HCT116 (cell line): Measurements from ENCODE around the gene PRDM11. TPM values are rescaled to one million over a fixed set of nuclear protein-coding genes. Genes with fewer than 3 reads are reported as not detected.

ENCODE experiments used
- ATAC-seq: fragments of 200-7000 bp; cut with Tn5 transposase; 2 replicates; pipeline ENCODE4 v1.9.1; 2020; ENCODE audit warnings: mild to moderate bottlenecking, moderate library complexity
- BruUV-seq: library from RNA; stranded (reverse); fragments of 400-500 nt; replicated peaks from 2 replicates; lab custom pipeline; 2021; lab: Mats Ljungman, UMichigan
- CTCF ChIA-PET: fragments of 300-600 bp; sonication (Branson Sonifier 250); formaldehyde crosslinking; loops from one replicate; lab custom pipeline; 2021; ENCODE audit warnings: antibody characterized with exemption; lab: Charles Lee
- POLR2A ChIA-PET: fragments of 300-600, 350-600 bp; sonication (Branson Sonifier 250); formaldehyde crosslinking; loops from one replicate; lab custom pipeline; 2021; ENCODE audit warnings: antibody characterized with exemption; lab: Charles Lee
- RAD21 ChIA-PET, 2 experiments: fragments of 300-600 bp; sonication (Branson Sonifier 250); formaldehyde crosslinking; loops; one replicate each; lab custom pipeline; 2023; ENCODE audit warnings: low total read pairs in 2 of 2; ENCODE audit not compliant: uncharacterized antibody in 2 of 2, unreplicated experiment in 2 of 2, low non-redundant PET in 1 of 2; lab: Charles Lee
- DNase-seq: peaks from one replicate; pipeline ENCODE4 v3.0.0-alpha.2; 2010; ENCODE audit warnings: low read depth, low spot score
- H2AFZ ChIP-seq: fragments of 200-600 bp; shearing (Covaris generic), sonication (generic); 2 replicates; pipeline ENCODE4 v1.6.1; 2017; ENCODE audit warnings: low read depth, mixed run types, mixed read lengths, antibody characterized with exemption, low read length; ENCODE audit not compliant: poor library complexity, severe bottlenecking
- H3K27ac ChIP-seq: 2 replicates; pipeline ENCODE4 v1.5.1; 2012; ENCODE audit warnings: low read depth, low read length
- H3K27me3 ChIP-seq: fragments of 200-600 bp; sonication (generic); 2 replicates; pipeline ENCODE4 v1.6.1; 2016; ENCODE audit warnings: mixed run types, low read length, mixed read lengths; ENCODE audit not compliant: insufficient read depth
- H3K36me3 ChIP-seq, 2 experiments: fragments of 200-500 bp in 1 of 2; fragments of 200-600 bp in 1 of 2; sonication (Bioruptor generic) in 1 of 2; sonication (generic) in 1 of 2; 2 replicates each; pipeline versions ENCODE4 v1.5.1 to v1.6.1; 2014 to 2016; ENCODE audit warnings: low read length in 2 of 2, inconsistent platforms in 1 of 2, mixed read lengths in 1 of 2, mixed run types in 1 of 2; ENCODE audit not compliant: insufficient read depth in 2 of 2, control insufficient read depth in 1 of 2
- H3K4me1 ChIP-seq, 2 experiments: fragments of 200-600 bp in 1 of 2; sonication (generic) in 1 of 2; 2 replicates each; pipeline versions ENCODE4 v1.5.1 to v1.6.1; 2012 to 2017; ENCODE audit warnings: low read length in 2 of 2, inconsistent platforms in 1 of 2, mild to moderate bottlenecking in 1 of 2, mixed read lengths in 1 of 2, mixed run types in 1 of 2, moderate library complexity in 1 of 2; ENCODE audit not compliant: insufficient read depth in 2 of 2, control insufficient read depth in 1 of 2
- H3K4me2 ChIP-seq: fragments of 200-600 bp; sonication (generic); 2 replicates; pipeline ENCODE4 v1.6.1; 2017; ENCODE audit warnings: mixed run types, low read length, mixed read lengths
- H3K4me3 ChIP-seq, 2 experiments: fragments of 200-600 bp in 1 of 2; sonication (generic) in 1 of 2; replicated peaks in 1 of 2; 2 replicates each; pipeline ENCODE4 v1.5.1; 2011 to 2016; ENCODE audit warnings: low read length in 2 of 2, control low read depth in 1 of 2, low read depth in 1 of 2, mild to moderate bottlenecking in 1 of 2, mixed read lengths in 1 of 2, mixed run types in 1 of 2
- H3K79me2 ChIP-seq: fragments of 200-600 bp; sonication (generic); 2 replicates; pipeline ENCODE4 v1.6.1; 2017; ENCODE audit warnings: mild to moderate bottlenecking, mixed run types, low read length, moderate library complexity, mixed read lengths; ENCODE audit not compliant: insufficient read depth
- H3K9ac ChIP-seq: fragments of 200-600 bp; sonication (generic); 2 replicates; pipeline ENCODE4 v1.6.1; 2016; ENCODE audit warnings: low read length, mixed read lengths
- H3K9me2 ChIP-seq: fragments of 200-600 bp; sonication (generic), shearing (Covaris generic); 2 replicates; pipeline ENCODE4 v1.6.1; 2017; ENCODE audit warnings: mixed run types, mild to moderate bottlenecking, moderate library complexity; ENCODE audit not compliant: insufficient read depth
- H3K9me3 ChIP-seq, 2 experiments: fragments of 200-500 bp in 1 of 2; fragments of 200-600 bp in 1 of 2; sonication (Bioruptor generic) in 1 of 2; sonication (generic) in 1 of 2; 2 replicates each; pipeline ENCODE4 v1.6.1; 2014 to 2017; ENCODE audit warnings: low read length in 2 of 2, mixed read lengths in 2 of 2, inconsistent platforms in 1 of 2, low read depth in 1 of 2, mild to moderate bottlenecking in 1 of 2, mixed run types in 1 of 2, moderate library complexity in 1 of 2; ENCODE audit not compliant: control insufficient read depth in 1 of 2, insufficient read depth in 1 of 2
- H4K20me1 ChIP-seq: fragments of 200-600 bp; sonication (generic), shearing (Covaris generic); 2 replicates; pipeline ENCODE4 v1.6.1; 2017; ENCODE audit warnings: mixed run types, mild to moderate bottlenecking, moderate library complexity; ENCODE audit not compliant: insufficient read depth
- CBX3 ChIP-seq: IDR thresholded peaks from 2 replicates; pipeline ENCODE4 v1.6.1; 2012; ENCODE audit warnings: low read depth
- CEBPB ChIP-seq: IDR thresholded peaks from 2 replicates; pipeline ENCODE4 v1.6.1; 2012; ENCODE audit warnings: low read depth
- FOSL1 ChIP-seq: IDR thresholded peaks from 2 replicates; pipeline ENCODE4 v1.6.1; 2012; ENCODE audit warnings: low read depth
- POLR2AphosphoS5 ChIP-seq: IDR thresholded peaks from 2 replicates; pipeline ENCODE4 v1.6.1; 2011; ENCODE audit warnings: mild to moderate bottlenecking, low read depth, low read length, moderate library complexity
- RAD21 ChIP-seq: IDR thresholded peaks from 2 replicates; pipeline ENCODE4 v1.6.1; 2012; ENCODE audit warnings: low read depth, mild to moderate bottlenecking
- REST ChIP-seq: IDR thresholded peaks from 2 replicates; pipeline ENCODE4 v1.6.1; 2012; ENCODE audit warnings: low read depth
- ZFX ChIP-seq: fragments of 450-650 bp; IDR thresholded peaks from 2 replicates; pipeline ENCODE4 v1.6.1; 2017
- intact Hi-C: fragments of 100-400 bp; cut with micrococcal nuclease; formaldehyde crosslinking; loops from 2 replicates; pipeline ENCODE4 v1.10.0; 2022
- total RNA-seq: library from RNA; stranded (reverse); gene quantifications from one replicate; pipeline ENCODE4 v1.2.1, GENCODE V29; 2021; ENCODE audit not compliant: unreplicated experiment
- TF ChIP-seq, protein P1 (sequence below), 3 experiments: fragments of 200-600 bp in 1 of 3; sonication (generic) in 1 of 3; IDR thresholded peaks in 2 of 3; conservative IDR thresholded peaks in 1 of 3; 2 replicates each; pipeline ENCODE4 v1.5.1; 2012 to 2017; ENCODE audit warnings: low read depth in 2 of 3, low read length in 2 of 3, antibody characterized with exemption in 1 of 3, borderline replicate concordance in 1 of 3, control low read depth in 1 of 3, mild to moderate bottlenecking in 1 of 3, mixed read lengths in 1 of 3, mixed run types in 1 of 3, moderate library complexity in 1 of 3; ENCODE audit not compliant: insufficient read depth in 1 of 3
- TF ChIP-seq, protein P2 (sequence below): IDR thresholded peaks from 2 replicates; pipeline ENCODE4 v1.6.1; 2011; ENCODE audit warnings: mild to moderate bottlenecking, low read length, moderate library complexity; ENCODE audit not compliant: insufficient replicate concordance; ENCODE audit errors: extremely low read depth

PRDM11 gene
- total RNA-seq, 1 experiment from 2014 or later: 9.3 TPM

DNA sequence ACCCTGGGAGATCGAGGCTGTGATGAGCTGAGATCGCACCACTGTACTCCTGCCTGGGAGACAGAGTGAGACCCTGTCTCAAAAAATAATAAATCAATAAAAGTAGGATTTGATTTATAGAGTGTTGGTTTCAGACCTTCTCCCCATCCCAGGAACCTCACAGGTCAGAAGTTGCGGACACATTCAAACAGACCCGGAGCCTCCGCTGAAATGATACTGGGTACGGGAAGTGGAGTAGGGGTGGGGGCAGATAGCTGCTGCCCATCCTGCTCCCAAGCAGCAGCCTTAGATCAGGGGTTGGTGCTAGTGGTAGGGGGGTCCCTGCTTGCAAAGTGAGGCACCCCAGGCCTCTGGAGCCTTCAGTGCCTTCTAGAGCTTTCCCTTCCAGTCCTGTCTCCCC, 7.8 kb downstream of the PRDM11 start:
- TF ChIP-seq REST: no peak
- no peak for TF ChIP-seq POLR2AphosphoS5
- TF ChIP-seq, protein P1, sequence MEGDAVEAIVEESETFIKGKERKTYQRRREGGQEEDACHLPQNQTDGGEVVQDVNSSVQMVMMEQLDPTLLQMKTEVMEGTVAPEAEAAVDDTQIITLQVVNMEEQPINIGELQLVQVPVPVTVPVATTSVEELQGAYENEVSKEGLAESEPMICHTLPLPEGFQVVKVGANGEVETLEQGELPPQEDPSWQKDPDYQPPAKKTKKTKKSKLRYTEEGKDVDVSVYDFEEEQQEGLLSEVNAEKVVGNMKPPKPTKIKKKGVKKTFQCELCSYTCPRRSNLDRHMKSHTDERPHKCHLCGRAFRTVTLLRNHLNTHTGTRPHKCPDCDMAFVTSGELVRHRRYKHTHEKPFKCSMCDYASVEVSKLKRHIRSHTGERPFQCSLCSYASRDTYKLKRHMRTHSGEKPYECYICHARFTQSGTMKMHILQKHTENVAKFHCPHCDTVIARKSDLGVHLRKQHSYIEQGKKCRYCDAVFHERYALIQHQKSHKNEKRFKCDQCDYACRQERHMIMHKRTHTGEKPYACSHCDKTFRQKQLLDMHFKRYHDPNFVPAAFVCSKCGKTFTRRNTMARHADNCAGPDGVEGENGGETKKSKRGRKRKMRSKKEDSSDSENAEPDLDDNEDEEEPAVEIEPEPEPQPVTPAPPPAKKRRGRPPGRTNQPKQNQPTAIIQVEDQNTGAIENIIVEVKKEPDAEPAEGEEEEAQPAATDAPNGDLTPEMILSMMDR (IDR thresholded peaks at IDR 0.05 in 2 of 3, conservative IDR thresholded peaks at IDR 0.05 in 1 of 3; ENCODE audit: borderline replicate concordance in 1 of 3, insufficient read depth in 1 of 3, low read depth in 2 of 3, low read length in 2 of 3): no peak
- TF ChIP-seq, protein P2, sequence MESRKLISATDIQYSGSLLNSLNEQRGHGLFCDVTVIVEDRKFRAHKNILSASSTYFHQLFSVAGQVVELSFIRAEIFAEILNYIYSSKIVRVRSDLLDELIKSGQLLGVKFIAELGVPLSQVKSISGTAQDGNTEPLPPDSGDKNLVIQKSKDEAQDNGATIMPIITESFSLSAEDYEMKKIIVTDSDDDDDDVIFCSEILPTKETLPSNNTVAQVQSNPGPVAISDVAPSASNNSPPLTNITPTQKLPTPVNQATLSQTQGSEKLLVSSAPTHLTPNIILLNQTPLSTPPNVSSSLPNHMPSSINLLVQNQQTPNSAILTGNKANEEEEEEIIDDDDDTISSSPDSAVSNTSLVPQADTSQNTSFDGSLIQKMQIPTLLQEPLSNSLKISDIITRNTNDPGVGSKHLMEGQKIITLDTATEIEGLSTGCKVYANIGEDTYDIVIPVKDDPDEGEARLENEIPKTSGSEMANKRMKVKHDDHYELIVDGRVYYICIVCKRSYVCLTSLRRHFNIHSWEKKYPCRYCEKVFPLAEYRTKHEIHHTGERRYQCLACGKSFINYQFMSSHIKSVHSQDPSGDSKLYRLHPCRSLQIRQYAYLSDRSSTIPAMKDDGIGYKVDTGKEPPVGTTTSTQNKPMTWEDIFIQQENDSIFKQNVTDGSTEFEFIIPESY: no peak
- TF ChIP-seq CBX3: no peak
- TF ChIP-seq RAD21: no peak
- TF ChIP-seq CEBPB: no peak
- TF ChIP-seq FOSL1: no peak
- TF ChIP-seq ZFX: no peak
- ChIA-PET RAD21 (no interaction called here), POLR2A (no interaction called here), CTCF (no interaction called here)
- Histone ChIP-seq H3K36me3 (no peaks in the 10 kb centered on the region), H3K9me2 (no peaks in the 10 kb centered on the region), H3K4me1 (no peaks in the 10 kb centered on the region), H2AFZ (no peak overlapping the region), H3K4me2 (no peak overlapping the region), H3K9ac (no peak overlapping the region), H3K9me3 (no peaks in the 10 kb centered on the region), H3K4me3 (no peak overlapping the region), H3K27me3 (no peaks in the 10 kb centered on the region), H3K79me2 (0 out of 2 replicates have a peak, but pooled peaks cover under 1% of the 10 kb centered on the region), H3K27ac (no peak overlapping the region), H4K20me1 (no peaks in the 10 kb centered on the region)
- BruUV-seq: no TSS peak
- intact Hi-C loops: no loop called here
- DNase-seq (no peak), ATAC-seq (no peak)
